Measurements from ENCODE around the gene BBS4. TPM values are rescaled to one million over a fixed set of nuclear protein-coding genes. Genes with fewer than 3 reads are reported as not detected.

The BBS4 gene
- polyA plus RNA-seq, 2 donors, result 5.2 to 6.4 TPM

- H3K27ac ChIP-seq (ENCODE audit: low read depth in 2 of 2, low read length in 1 of 2), result no peak overlapping the region
- H3K36me3 ChIP-seq (ENCODE audit: control insufficient read depth in 2 of 2, insufficient read depth in 2 of 2, low read length in 1 of 2), result no peaks in the 10 kb centered on the region
- H3K4me1 ChIP-seq (ENCODE audit: control insufficient read depth in 2 of 2, insufficient read depth in 2 of 2, low read length in 1 of 2), result no peaks in the 10 kb centered on the region
- no peaks in the 10 kb centered on the region for H3K27me3 ChIP-seq (ENCODE audit: control insufficient read depth in 1 of 2, insufficient read depth in 2 of 2, low read length in 2 of 2)
- H3K9me3 ChIP-seq (ENCODE audit: control insufficient read depth in 2 of 2, insufficient read depth in 1 of 2, low read depth in 1 of 2, low read length in 1 of 2), result no peaks in the 10 kb centered on the region
- no peak overlapping the region for H3K4me3 ChIP-seq (ENCODE audit: low read depth in 1 of 2, low read length in 2 of 2)
- 85 to 96% methylated on average over 1 of the region's 1 CpG for WGBS, 2 donors
These were observed 42.8 kb downstream of the BBS4 start for GRCh38 chr15:72728821-72729220.

DNA sequence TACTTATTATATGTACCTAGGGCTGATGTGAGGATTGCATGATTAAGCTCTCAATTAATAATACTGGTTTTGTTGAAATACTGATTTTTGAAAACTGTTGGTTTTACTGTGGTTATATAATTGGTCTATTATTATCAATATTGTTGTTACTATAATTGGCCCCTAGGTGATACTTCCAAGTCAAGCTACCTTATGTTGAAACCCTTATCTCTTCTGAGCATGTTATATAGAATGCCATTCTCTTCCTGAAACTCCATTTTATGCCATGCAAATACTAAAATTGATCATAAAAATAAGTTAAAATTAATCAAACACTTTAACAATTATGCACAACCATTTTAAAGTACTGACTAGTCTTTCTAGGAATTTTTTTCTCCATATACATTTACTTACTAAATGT lies 46.1 kb downstream of the BBS4 start:
- no peak overlapping the region for H3K4me3 ChIP-seq (ENCODE audit: low read depth in 1 of 2, low read length in 2 of 2)
- no peaks in the 10 kb centered on the region for H3K9me3 ChIP-seq (ENCODE audit: control insufficient read depth in 2 of 2, insufficient read depth in 1 of 2, low read depth in 1 of 2, low read length in 1 of 2)
- H3K36me3 ChIP-seq (ENCODE audit: control insufficient read depth in 2 of 2, insufficient read depth in 2 of 2, low read length in 1 of 2), result peaks cover 5 to 7% of the 10 kb centered on the region in 2 donors
- H3K27me3 ChIP-seq (ENCODE audit: control insufficient read depth in 1 of 2, insufficient read depth in 2 of 2, low read length in 2 of 2), result no peaks in the 10 kb centered on the region
- H3K27ac ChIP-seq (ENCODE audit: low read depth in 2 of 2, low read length in 1 of 2), result no peak overlapping the region
- no peaks in the 10 kb centered on the region for H3K4me1 ChIP-seq (ENCODE audit: control insufficient read depth in 2 of 2, insufficient read depth in 2 of 2, low read length in 1 of 2)

DNA sequence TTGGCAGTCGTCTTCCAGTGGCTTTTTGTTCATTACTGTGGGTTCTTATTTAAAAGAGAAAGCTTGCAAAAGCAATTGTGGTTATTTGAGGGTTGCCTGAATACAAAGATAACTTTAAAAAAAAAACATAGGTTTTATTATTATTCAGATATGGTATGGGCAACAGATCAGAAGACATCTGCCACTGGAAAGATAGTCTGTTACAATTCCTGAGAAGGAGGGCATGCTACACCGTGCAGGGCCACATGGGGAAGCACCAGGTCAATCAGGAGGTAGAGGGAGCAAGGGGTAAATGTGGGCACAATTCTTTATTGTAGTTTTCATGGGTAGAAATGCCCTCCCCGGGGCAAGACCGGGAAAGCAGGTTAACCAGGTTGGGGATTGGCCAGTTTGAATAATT lies 46.5 kb downstream of the BBS4 start:
- peaks cover 5 to 7% of the 10 kb centered on the region in 2 donors for H3K36me3 ChIP-seq (ENCODE audit: control insufficient read depth in 2 of 2, insufficient read depth in 2 of 2, low read length in 1 of 2)
- 89 to 90% methylated on average over 4 of the region's 4 CpGs for WGBS, 2 donors
- H3K27ac ChIP-seq (ENCODE audit: low read depth in 2 of 2, low read length in 1 of 2), result no peak overlapping the region

GRCh38 chr15:72733941-72734738 lies 48.1 kb downstream of the BBS4 start:
- no peak overlapping the region for H3K4me3 ChIP-seq (ENCODE audit: low read depth in 1 of 2, low read length in 2 of 2)
- H3K27me3 ChIP-seq (ENCODE audit: control insufficient read depth in 1 of 2, insufficient read depth in 2 of 2, low read length in 2 of 2), result no peaks in the 10 kb centered on the region
- peaks cover 7 to 8% of the 10 kb centered on the region in 2 donors for H3K36me3 ChIP-seq (ENCODE audit: control insufficient read depth in 2 of 2, insufficient read depth in 2 of 2, low read length in 1 of 2)
- H3K9me3 ChIP-seq (ENCODE audit: control insufficient read depth in 2 of 2, insufficient read depth in 1 of 2, low read depth in 1 of 2, low read length in 1 of 2), result no peaks in the 10 kb centered on the region
- H3K4me1 ChIP-seq (ENCODE audit: control insufficient read depth in 2 of 2, insufficient read depth in 2 of 2, low read length in 1 of 2), result no peaks in the 10 kb centered on the region
- 85 to 94% methylated on average over 2 of the region's 2 CpGs for WGBS, 2 donors
- no peak overlapping the region for H3K27ac ChIP-seq (ENCODE audit: low read depth in 2 of 2, low read length in 1 of 2)

More for the DNA sequence above, 46.5 kb downstream of the BBS4 start:
- Histone ChIP-seq H3K4me3 (ENCODE audit: low read depth in 1 of 2, low read length in 2 of 2) (no peak overlapping the region), H3K4me1 (ENCODE audit: control insufficient read depth in 2 of 2, insufficient read depth in 2 of 2, low read length in 1 of 2) (no peaks in the 10 kb centered on the region), H3K27me3 (ENCODE audit: control insufficient read depth in 1 of 2, insufficient read depth in 2 of 2, low read length in 2 of 2) (no peaks in the 10 kb centered on the region), H3K9me3 (ENCODE audit: control insufficient read depth in 2 of 2, insufficient read depth in 1 of 2, low read depth in 1 of 2, low read length in 1 of 2) (no peaks in the 10 kb centered on the region)

GRCh38 chr15:72735111-72735510 lies 49.1 kb downstream of the BBS4 start:
- no peaks in the 10 kb centered on the region for H3K27me3 ChIP-seq (ENCODE audit: control insufficient read depth in 1 of 2, insufficient read depth in 2 of 2, low read length in 2 of 2)
- 91 to 98% methylated on average over 2 of the region's 2 CpGs for WGBS, 2 donors
- H3K4me1 ChIP-seq (ENCODE audit: control insufficient read depth in 2 of 2, insufficient read depth in 2 of 2, low read length in 1 of 2), result no peaks in the 10 kb centered on the region
- no peak overlapping the region for H3K27ac ChIP-seq (ENCODE audit: low read depth in 2 of 2, low read length in 1 of 2)
- H3K9me3 ChIP-seq (ENCODE audit: control insufficient read depth in 2 of 2, insufficient read depth in 1 of 2, low read depth in 1 of 2, low read length in 1 of 2), result no peaks in the 10 kb centered on the region
- no peak overlapping the region for H3K4me3 ChIP-seq (ENCODE audit: low read depth in 1 of 2, low read length in 2 of 2)
- H3K36me3 ChIP-seq (ENCODE audit: control insufficient read depth in 2 of 2, insufficient read depth in 2 of 2, low read length in 1 of 2), result peaks cover 7 to 8% of the 10 kb centered on the region in 2 donors

GRCh38 chr15:72737061-72737460 lies 51.1 kb downstream of the BBS4 start:
- no peak overlapping the region for H3K27ac ChIP-seq (ENCODE audit: low read depth in 2 of 2, low read length in 1 of 2)

DNA sequence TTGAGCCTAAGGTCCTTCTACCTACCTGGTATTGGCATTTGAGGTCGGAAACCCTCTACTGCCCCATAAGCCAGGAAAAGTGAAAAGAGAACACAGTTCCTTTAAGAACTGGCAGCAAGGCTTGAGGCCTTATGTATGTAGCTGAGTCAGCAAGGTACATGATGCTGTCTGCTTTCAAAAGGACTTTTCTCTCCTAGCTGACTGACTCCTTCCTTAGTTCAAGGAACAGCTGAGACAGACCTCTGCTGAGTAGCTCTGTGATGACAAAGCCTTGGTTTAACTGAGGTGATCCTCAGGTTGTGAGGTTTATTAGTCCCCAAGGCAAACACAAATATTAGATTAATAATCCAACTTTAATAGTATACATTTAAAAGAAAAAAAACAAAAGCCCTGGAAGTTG lies 51.7 kb downstream of the BBS4 start:
- H3K4me1 ChIP-seq (ENCODE audit: control insufficient read depth in 2 of 2, insufficient read depth in 2 of 2, low read length in 1 of 2), result no peaks in the 10 kb centered on the region
- WGBS, 2 donors, result 88 to 100% methylated on average over 1 of the region's 1 CpG
- no peak overlapping the region for H3K4me3 ChIP-seq (ENCODE audit: low read depth in 1 of 2, low read length in 2 of 2)
- no peaks in the 10 kb centered on the region for H3K9me3 ChIP-seq (ENCODE audit: control insufficient read depth in 2 of 2, insufficient read depth in 1 of 2, low read depth in 1 of 2, low read length in 1 of 2)
- no peak overlapping the region for H3K27ac ChIP-seq (ENCODE audit: low read depth in 2 of 2, low read length in 1 of 2)
- peaks cover 7 to 8% of the 10 kb centered on the region in 2 donors for H3K36me3 ChIP-seq (ENCODE audit: control insufficient read depth in 2 of 2, insufficient read depth in 2 of 2, low read length in 1 of 2)
- no peaks in the 10 kb centered on the region for H3K27me3 ChIP-seq (ENCODE audit: control insufficient read depth in 1 of 2, insufficient read depth in 2 of 2, low read length in 2 of 2)

More at GRCh38 chr15:72737061-72737460, 51.1 kb downstream of the BBS4 start:
- no peaks in the 10 kb centered on the region for H3K27me3 ChIP-seq (ENCODE audit: control insufficient read depth in 1 of 2, insufficient read depth in 2 of 2, low read length in 2 of 2)
- H3K4me3 ChIP-seq (ENCODE audit: low read depth in 1 of 2, low read length in 2 of 2), result no peak overlapping the region
- 83 to 90% methylated on average over 3 of the region's 3 CpGs for WGBS, 2 donors
- no peaks in the 10 kb centered on the region for H3K4me1 ChIP-seq (ENCODE audit: control insufficient read depth in 2 of 2, insufficient read depth in 2 of 2, low read length in 1 of 2)
- H3K36me3 ChIP-seq (ENCODE audit: control insufficient read depth in 2 of 2, insufficient read depth in 2 of 2, low read length in 1 of 2), result peaks cover 7 to 8% of the 10 kb centered on the region in 2 donors
- H3K9me3 ChIP-seq (ENCODE audit: control insufficient read depth in 2 of 2, insufficient read depth in 1 of 2, low read depth in 1 of 2, low read length in 1 of 2), result no peaks in the 10 kb centered on the region

DNA sequence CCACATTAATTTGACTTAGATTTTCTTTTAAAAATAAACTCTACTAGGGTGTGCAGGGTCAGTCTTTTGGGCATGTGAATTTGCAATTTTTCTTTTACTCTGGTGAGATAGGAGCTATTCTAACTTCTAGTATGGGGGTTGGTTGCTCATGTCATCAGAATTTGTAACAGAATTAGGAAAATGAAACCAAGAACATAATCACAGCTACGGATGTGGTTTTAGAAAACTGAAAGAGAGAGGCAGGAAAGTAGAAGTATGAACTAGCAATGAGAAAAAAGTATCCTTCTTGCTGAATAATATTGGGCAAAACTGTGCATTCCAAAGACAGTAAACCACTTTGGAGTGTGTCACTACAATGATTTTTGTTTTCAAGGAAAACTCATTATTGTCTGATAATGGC lies 54.2 kb downstream of the BBS4 start:
- H3K27ac ChIP-seq (ENCODE audit: low read depth in 2 of 2, low read length in 1 of 2), result no peak overlapping the region
- H3K36me3 ChIP-seq (ENCODE audit: control insufficient read depth in 2 of 2, insufficient read depth in 2 of 2, low read length in 1 of 2), result peaks cover 7 to 8% of the 10 kb centered on the region in 2 donors
- no peaks in the 10 kb centered on the region for H3K9me3 ChIP-seq (ENCODE audit: control insufficient read depth in 2 of 2, insufficient read depth in 1 of 2, low read depth in 1 of 2, low read length in 1 of 2)
- H3K4me3 ChIP-seq (ENCODE audit: low read depth in 1 of 2, low read length in 2 of 2), result no peak overlapping the region
- WGBS, 2 donors, result 56 to 76% methylated on average over 1 of the region's 1 CpG
- H3K27me3 ChIP-seq (ENCODE audit: control insufficient read depth in 1 of 2, insufficient read depth in 2 of 2, low read length in 2 of 2), result no peaks in the 10 kb centered on the region
- no peaks in the 10 kb centered on the region for H3K4me1 ChIP-seq (ENCODE audit: control insufficient read depth in 2 of 2, insufficient read depth in 2 of 2, low read length in 1 of 2)

DNA sequence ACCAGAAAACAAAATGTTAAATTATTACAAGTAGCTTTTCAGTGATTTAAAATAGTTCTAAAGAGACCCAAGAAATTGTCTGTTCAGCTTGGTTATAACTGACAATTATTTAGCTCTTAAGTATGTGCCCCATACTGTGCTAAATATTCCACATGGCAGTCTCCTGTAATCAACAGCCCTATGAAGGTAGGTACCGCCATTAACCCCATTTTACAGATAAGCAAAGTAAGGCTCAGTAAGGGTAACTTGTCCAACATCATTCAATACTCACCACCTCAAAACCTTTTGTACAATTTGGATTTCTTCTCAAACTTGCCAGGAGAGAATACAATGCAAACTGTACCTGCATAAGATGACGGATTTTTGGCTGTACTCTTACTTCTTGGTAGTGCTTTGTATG lies 63.7 kb downstream of the BBS4 start:
- H3K4me3 ChIP-seq (ENCODE audit: low read depth in 1 of 2, low read length in 2 of 2), result no peak overlapping the region
- 90 to 91% methylated on average over 2 of the region's 2 CpGs for WGBS, 2 donors
- H3K27ac ChIP-seq (ENCODE audit: low read depth in 2 of 2, low read length in 1 of 2), result no peak overlapping the region
- peaks cover 7 to 14% of the 10 kb centered on the region in 2 donors for H3K36me3 ChIP-seq (ENCODE audit: control insufficient read depth in 2 of 2, insufficient read depth in 2 of 2, low read length in 1 of 2)
- H3K4me1 ChIP-seq (ENCODE audit: control insufficient read depth in 2 of 2, insufficient read depth in 2 of 2, low read length in 1 of 2), result no peaks in the 10 kb centered on the region
- no peaks in the 10 kb centered on the region for H3K27me3 ChIP-seq (ENCODE audit: control insufficient read depth in 1 of 2, insufficient read depth in 2 of 2, low read length in 2 of 2)
- no peaks in the 10 kb centered on the region for H3K9me3 ChIP-seq (ENCODE audit: control insufficient read depth in 2 of 2, insufficient read depth in 1 of 2, low read depth in 1 of 2, low read length in 1 of 2)

All from esophagus (tissue), 2 donors.